ENCODE measurements around the gene CTNNA1. TPM values are rescaled to one million over a fixed set of nuclear protein-coding genes. Genes with fewer than 3 reads are reported as not detected.
"Not testable (repeated sequence)": the region's sequence is repeated elsewhere in the genome, so short reads cannot be mapped to it uniquely, and the experiment has no call there.

The CTNNA1 gene
- total RNA-seq, 3 donors from 2014 or later, result 27.0 to 40.3 (median 32.2) TPM

- no peak for ATAC-seq
- H3K9me3 Mint-ChIP-seq, result no peaks in the 10 kb centered on the region
- peaks cover 10% of the 10 kb centered on the region for H3K4me1 Mint-ChIP-seq (ENCODE audit: low read depth)
- no peak overlapping the region for H3K4me3 Mint-ChIP-seq
- H3K27me3 Mint-ChIP-seq (ENCODE audit: low read depth), result peaks cover 14% of the 10 kb centered on the region
- no peaks in the 10 kb centered on the region for H3K36me3 Mint-ChIP-seq (ENCODE audit: insufficient read depth)
- no peak for DNase-seq
These were observed 16.9 kb upstream of the CTNNA1 start for GRCh38 chr5:138736293-138736692.

- Mint-ChIP-seq H3K9me3 (no peaks in the 10 kb centered on the region), H3K4me3 (no peak overlapping the region), H3K4me1 (ENCODE audit: low read depth) (peaks cover 14% of the 10 kb centered on the region), H3K36me3 (ENCODE audit: insufficient read depth) (no peaks in the 10 kb centered on the region), H3K27me3 (ENCODE audit: low read depth) (peaks cover 14% of the 10 kb centered on the region)
- DNase-seq, result no peak
- no peak for ATAC-seq
These were observed 15.5 kb upstream of the CTNNA1 start for GRCh38 chr5:138737494-138738265.

GRCh38 chr5:138738399-138738798 is 14.8 kb upstream of the CTNNA1 start:
- no peak for DNase-seq
- Mint-ChIP-seq H3K4me3 (no peak overlapping the region), H3K4me1 (ENCODE audit: low read depth) (peaks cover 16% of the 10 kb centered on the region), H3K27me3 (ENCODE audit: low read depth) (peaks cover 14% of the 10 kb centered on the region), H3K9me3 (no peaks in the 10 kb centered on the region), H3K36me3 (ENCODE audit: insufficient read depth) (no peaks in the 10 kb centered on the region)
- ATAC-seq, result peak; percentile 61 to 67

GRCh38 chr5:138739938-138740337 is 13.3 kb upstream of the CTNNA1 start:
- Mint-ChIP-seq H3K9me3 (no peaks in the 10 kb centered on the region), H3K4me1 (ENCODE audit: low read depth) (peaks cover 16% of the 10 kb centered on the region), H3K27me3 (ENCODE audit: low read depth) (peaks cover 14% of the 10 kb centered on the region), H3K36me3 (ENCODE audit: insufficient read depth) (no peaks in the 10 kb centered on the region), H3K4me3 (no peak overlapping the region)
- DNase-seq, result no peak
- ATAC-seq, result no peak

GRCh38 chr5:138743484-138743883 is 9.7 kb upstream of the CTNNA1 start:
- DNase-seq, result no peak
- no peak for ATAC-seq
- Mint-ChIP-seq H3K9me3 (no peaks in the 10 kb centered on the region), H3K4me1 (ENCODE audit: low read depth) (peaks cover 11% of the 10 kb centered on the region), H3K36me3 (ENCODE audit: insufficient read depth) (no peaks in the 10 kb centered on the region), H3K27me3 (ENCODE audit: low read depth) (peaks cover 6% of the 10 kb centered on the region), H3K4me3 (no peak overlapping the region)

DNA sequence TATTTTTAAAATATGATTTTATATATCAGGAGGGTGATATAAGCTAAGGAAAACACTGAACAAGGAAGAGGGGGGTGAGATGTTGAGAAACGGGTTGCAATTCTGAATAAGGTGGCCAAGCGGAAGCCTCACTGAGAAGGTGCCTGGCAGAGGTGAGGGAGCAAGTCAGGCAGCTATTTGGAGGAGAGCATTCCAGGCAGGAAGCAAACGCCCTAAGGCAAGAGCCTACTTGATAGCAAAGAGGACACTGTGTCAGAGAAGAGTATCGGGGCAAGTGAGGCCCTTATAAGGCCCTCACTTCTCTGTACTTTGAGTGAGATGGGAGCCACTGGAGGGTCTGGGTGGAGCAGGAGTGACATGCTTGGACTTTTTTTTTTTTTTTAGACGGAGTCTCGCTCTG is 8.0 kb upstream of the CTNNA1 start:
- H3K4me1 Mint-ChIP-seq (ENCODE audit: low read depth), result peaks cover 6% of the 10 kb centered on the region
- H3K9me3 Mint-ChIP-seq, result no peaks in the 10 kb centered on the region
- ATAC-seq, result no peak
- no peaks in the 10 kb centered on the region for H3K36me3 Mint-ChIP-seq (ENCODE audit: insufficient read depth)
- peaks cover 3% of the 10 kb centered on the region for H3K27me3 Mint-ChIP-seq (ENCODE audit: low read depth)
- no peak for DNase-seq
- no peak overlapping the region for H3K4me3 Mint-ChIP-seq

GRCh38 chr5:138748630-138749081 is 4.6 kb upstream of the CTNNA1 start:
- DNase-seq (no peak), ATAC-seq (no peak)
- Mint-ChIP-seq H3K27me3 (ENCODE audit: low read depth) (peaks cover 2% of the 10 kb centered on the region), H3K4me1 (ENCODE audit: low read depth) (peaks cover 2% of the 10 kb centered on the region), H3K36me3 (ENCODE audit: insufficient read depth) (no peaks in the 10 kb centered on the region), H3K4me3 (no peak overlapping the region), H3K9me3 (no peaks in the 10 kb centered on the region)

- not testable (repeated sequence) for H3K9me3 Mint-ChIP-seq; H3K36me3 Mint-ChIP-seq (ENCODE audit: insufficient read depth); H3K4me3 Mint-ChIP-seq; DNase-seq; ATAC-seq
- peaks cover 19% of the 10 kb centered on the region for H3K27me3 Mint-ChIP-seq (ENCODE audit: low read depth)
- H3K4me1 Mint-ChIP-seq (ENCODE audit: low read depth), result peaks cover 19% of the 10 kb centered on the region
These were observed 1.9 kb upstream of the CTNNA1 start for GRCh38 chr5:138751344-138751743.

DNA sequence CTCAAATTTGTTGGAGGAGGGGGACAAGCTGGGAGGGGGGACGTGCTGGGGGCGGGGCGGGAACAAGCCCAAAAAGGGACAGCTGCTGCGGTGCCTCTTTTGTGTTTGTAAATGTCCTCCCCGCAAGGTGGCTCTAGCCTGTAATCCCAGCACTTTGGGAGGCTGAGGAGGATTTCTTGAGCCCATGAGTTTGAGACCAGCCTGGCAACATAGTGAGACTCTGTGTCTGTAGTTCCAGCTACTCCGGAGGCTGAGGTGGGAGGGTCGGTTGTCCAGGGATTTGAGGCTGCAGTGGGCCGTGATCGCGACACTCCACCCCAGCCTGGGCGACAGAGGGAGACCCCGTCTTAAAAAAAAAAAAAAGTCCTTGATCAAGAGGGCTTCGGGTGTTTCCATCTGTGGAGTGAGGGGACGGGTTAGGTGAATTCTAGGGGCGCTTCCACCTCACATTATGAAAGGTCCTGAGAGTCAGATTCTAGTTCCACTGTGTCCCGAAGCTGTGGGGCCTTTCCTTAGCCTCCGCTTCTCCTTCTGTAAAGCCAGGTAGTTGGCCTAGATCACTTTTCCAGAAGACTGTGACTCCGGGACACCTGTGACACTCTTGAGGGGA is 779 bp upstream of the CTNNA1 start:
- Mint-ChIP-seq H3K9me3 (no peaks in the 10 kb centered on the region), H3K4me3 (peak overlapping the region; percentile 67), H3K36me3 (ENCODE audit: insufficient read depth) (peaks cover 3% of the 10 kb centered on the region), H3K27me3 (ENCODE audit: low read depth) (peaks cover 26% of the 10 kb centered on the region), H3K4me1 (ENCODE audit: low read depth) (peaks cover 21% of the 10 kb centered on the region)
- DNase-seq (no peak), ATAC-seq (no peak)

DNA sequence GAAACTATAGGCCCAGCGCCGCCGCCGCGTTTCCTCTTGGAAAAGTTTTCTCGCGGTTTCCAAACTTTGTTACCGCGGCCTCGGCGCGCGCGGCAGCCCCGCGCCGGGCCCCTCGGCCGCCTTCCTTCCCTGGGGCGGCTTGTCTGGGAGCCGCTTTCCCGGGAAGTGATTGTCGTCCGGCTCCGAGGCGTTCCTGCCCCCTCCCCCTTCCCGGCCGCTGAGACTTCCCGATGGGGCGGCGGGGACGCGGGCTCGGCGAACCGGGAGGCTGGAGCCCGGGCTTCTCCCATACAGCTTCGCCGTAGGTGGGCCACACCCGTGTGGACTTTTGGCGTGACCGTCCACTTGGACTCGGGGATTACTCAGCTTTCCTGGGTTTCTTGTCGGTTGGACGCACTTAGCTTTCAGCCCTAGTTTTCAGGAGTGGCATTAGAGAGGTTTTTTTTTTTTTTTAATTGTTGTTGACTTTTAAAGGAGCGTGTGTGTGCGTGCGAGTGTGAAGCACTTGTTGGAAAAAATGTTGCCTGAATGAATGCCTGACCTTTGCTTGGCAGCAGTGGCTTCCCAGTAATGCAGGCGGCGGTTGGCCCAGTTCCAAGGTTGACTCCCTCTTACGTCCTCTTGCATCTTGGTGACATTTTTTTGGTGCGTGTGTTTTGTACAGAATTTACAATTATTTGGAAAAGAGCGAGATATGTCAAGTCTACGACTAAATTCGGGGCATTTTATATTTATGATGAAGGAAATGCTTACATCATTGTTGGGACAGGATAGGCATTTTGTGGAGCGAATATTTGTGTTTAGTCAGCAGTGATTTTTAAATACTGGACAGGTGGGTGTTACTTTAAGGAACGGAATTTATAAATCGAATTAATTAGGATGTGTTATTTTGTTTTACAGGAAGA is 821 bp downstream of the CTNNA1 start:
- DNase-seq (peak; percentile 69), ATAC-seq (no peak)
- peak overlapping the region; percentile 78 for H3K4me3 Mint-ChIP-seq
- peaks cover 28% of the 10 kb centered on the region for H3K27me3 Mint-ChIP-seq (ENCODE audit: low read depth)
- H3K4me1 Mint-ChIP-seq (ENCODE audit: low read depth), result peaks cover 21% of the 10 kb centered on the region
- H3K9me3 Mint-ChIP-seq, result no peaks in the 10 kb centered on the region
- H3K36me3 Mint-ChIP-seq (ENCODE audit: insufficient read depth), result peaks cover 5% of the 10 kb centered on the region

GRCh38 chr5:138754699-138755057 is 1.5 kb downstream of the CTNNA1 start:
- ATAC-seq, result no peak
- Mint-ChIP-seq H3K4me1 (ENCODE audit: low read depth) (peaks cover 21% of the 10 kb centered on the region), H3K27me3 (ENCODE audit: low read depth) (peaks cover 28% of the 10 kb centered on the region), H3K9me3 (no peaks in the 10 kb centered on the region), H3K36me3 (ENCODE audit: insufficient read depth) (peaks cover 5% of the 10 kb centered on the region), H3K4me3 (peak overlapping the region; percentile 78)
- DNase-seq, result no peak

DNA sequence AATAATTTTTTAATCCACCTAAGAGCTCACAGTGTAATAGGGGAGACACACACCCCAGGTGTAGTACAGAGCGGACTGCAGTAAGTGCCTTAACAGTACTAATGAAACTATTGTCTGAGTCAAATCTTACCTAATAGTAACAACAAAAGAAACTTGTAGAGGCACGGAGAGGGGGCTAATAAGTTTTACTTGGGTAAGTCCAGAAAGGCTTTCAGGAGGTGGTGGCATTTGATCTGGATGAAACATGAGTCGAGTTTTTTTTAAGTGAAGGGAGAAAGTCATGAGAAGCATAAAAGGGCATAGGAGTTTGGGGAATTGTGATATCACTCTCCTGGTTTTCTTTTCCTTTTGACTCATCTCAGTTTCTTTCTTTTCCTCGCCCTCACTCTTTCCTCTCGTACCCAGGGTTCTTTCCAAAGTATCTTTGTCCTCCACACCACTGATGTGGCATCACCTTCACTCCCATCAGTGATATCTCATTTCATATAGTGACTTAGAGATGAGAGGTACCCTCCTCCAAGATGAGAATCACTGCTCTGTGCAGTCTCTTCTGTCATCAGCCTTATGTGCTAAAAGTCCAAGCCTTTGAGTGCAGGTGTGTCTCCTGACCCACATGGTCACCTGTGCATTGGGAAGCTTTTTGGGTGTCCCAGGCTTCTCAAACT is 2.0 kb downstream of the CTNNA1 start:
- Mint-ChIP-seq H3K4me3 (peak overlapping the region; percentile 78), H3K9me3 (no peaks in the 10 kb centered on the region), H3K4me1 (ENCODE audit: low read depth) (peaks cover 21% of the 10 kb centered on the region), H3K36me3 (ENCODE audit: insufficient read depth) (peaks cover 5% of the 10 kb centered on the region), H3K27me3 (ENCODE audit: low read depth) (peaks cover 28% of the 10 kb centered on the region)
- ATAC-seq (no peak), DNase-seq (no peak)

GRCh38 chr5:138757061-138757776 is 4.0 kb downstream of the CTNNA1 start:
- ATAC-seq (no peak), DNase-seq (no peak)
- peaks cover 5% of the 10 kb centered on the region for H3K36me3 Mint-ChIP-seq (ENCODE audit: insufficient read depth)
- peaks cover 37% of the 10 kb centered on the region for H3K4me1 Mint-ChIP-seq (ENCODE audit: low read depth)
- H3K27me3 Mint-ChIP-seq (ENCODE audit: low read depth), result peaks cover 32% of the 10 kb centered on the region
- H3K9me3 Mint-ChIP-seq, result no peaks in the 10 kb centered on the region
- no peak overlapping the region for H3K4me3 Mint-ChIP-seq

Data from activated T-cell treated with anti-CD3 and anti-CD28 coated beads, Interleukin-2, amount 50 U/mL, for 4 hours (primary cell).